WTC11 (cell line): ENCODE data around the gene ZDHHC24. TPM values are rescaled to one million over a fixed set of nuclear protein-coding genes. Genes with fewer than 3 reads are reported as not detected.

Experiments
- ARID4B ChIP-seq: sonication (generic); formaldehyde crosslinking; IDR thresholded peaks from 2 replicates; pipeline ENCODE4 v1.8.0; 2023; ENCODE audit warnings: missing genetic modification reagents, mild to moderate bottlenecking, borderline replicate concordance
- CBFB ChIP-seq: sonication (generic); formaldehyde crosslinking; IDR thresholded peaks from 2 replicates; pipeline ENCODE4 v1.8.1; 2022; ENCODE audit warnings: mild to moderate bottlenecking, low read depth, missing genetic modification reagents
- CREM ChIP-seq: sonication (generic); formaldehyde crosslinking; IDR thresholded peaks from 2 replicates; pipeline ENCODE4 v1.8.1; 2022; ENCODE audit warnings: mild to moderate bottlenecking, missing genetic modification reagents, moderate library complexity
- CTCF ChIP-seq: fragments of 200-600 bp; IDR thresholded peaks from 2 replicates; pipeline ENCODE4 v1.8.0; 2022; ENCODE audit warnings: antibody characterized with exemption
- E2F5 ChIP-seq: sonication (generic); formaldehyde crosslinking; IDR thresholded peaks from 2 replicates; pipeline ENCODE4 v1.8.1; 2022; ENCODE audit warnings: mild to moderate bottlenecking, moderate library complexity, missing genetic modification reagents
- ELF4 ChIP-seq: sonication (generic); formaldehyde crosslinking; IDR thresholded peaks from 2 replicates; pipeline ENCODE4 v1.8.1; 2022; ENCODE audit warnings: low read depth, mild to moderate bottlenecking, moderate library complexity, missing genetic modification reagents
- EMX1 ChIP-seq: fragments of 250-450 bp; sonication (Bioruptor Pico); IDR thresholded peaks from 2 replicates; pipeline ENCODE4 v1.8.0; 2021; ENCODE audit warnings: mild to moderate bottlenecking
- ERG ChIP-seq: fragments of 250-450 bp; sonication (Bioruptor Pico); IDR thresholded peaks from 2 replicates; pipeline ENCODE4 v1.8.0; 2021; ENCODE audit warnings: mild to moderate bottlenecking
- GTF2I ChIP-seq: fragments of 250-450 bp; sonication (Bioruptor Pico); conservative IDR thresholded peaks from 2 replicates; pipeline ENCODE4 v1.4.0; 2021; ENCODE audit warnings: mild to moderate bottlenecking
- IRF1 ChIP-seq: sonication (generic); formaldehyde crosslinking; IDR thresholded peaks from 2 replicates; pipeline ENCODE4 v1.8.0; 2023; ENCODE audit warnings: missing genetic modification reagents
- IRF2 ChIP-seq: sonication (generic); formaldehyde crosslinking; IDR thresholded peaks from 2 replicates; pipeline ENCODE4 v1.8.0; 2022; ENCODE audit warnings: low read depth, missing genetic modification reagents, borderline replicate concordance
- KAT7 ChIP-seq: sonication (generic); formaldehyde crosslinking; IDR thresholded peaks from 2 replicates; pipeline ENCODE4 v1.8.1; 2023; ENCODE audit warnings: missing genetic modification reagents, mild to moderate bottlenecking, borderline replicate concordance
- NR2C2 ChIP-seq: sonication (generic); formaldehyde crosslinking; IDR thresholded peaks from 2 replicates; pipeline ENCODE4 v1.8.0; 2022; ENCODE audit warnings: mild to moderate bottlenecking, missing genetic modification reagents
- NR3C1 ChIP-seq: sonication (generic); formaldehyde crosslinking; conservative IDR thresholded peaks from 2 replicates; pipeline ENCODE4 v1.8.1; 2023; ENCODE audit warnings: low read depth, mild to moderate bottlenecking, missing genetic modification reagents
- PRDM15 ChIP-seq: sonication (generic); formaldehyde crosslinking; IDR thresholded peaks from 2 replicates; pipeline ENCODE4 v1.8.0; 2022; ENCODE audit warnings: missing genetic modification reagents
- SOX15 ChIP-seq: fragments of 250-450 bp; sonication (Bioruptor Pico); IDR thresholded peaks from 2 replicates; pipeline ENCODE4 v1.9.0; 2021; ENCODE audit warnings: mild to moderate bottlenecking
- TEAD4 ChIP-seq: sonication (generic); formaldehyde crosslinking; IDR thresholded peaks from 2 replicates; pipeline ENCODE4 v1.8.0; 2022; ENCODE audit warnings: mild to moderate bottlenecking, missing genetic modification reagents
- USF1 ChIP-seq: sonication (generic); formaldehyde crosslinking; IDR thresholded peaks from 2 replicates; pipeline ENCODE4 v1.8.0; 2022; ENCODE audit warnings: mild to moderate bottlenecking, missing genetic modification reagents
- ZBTB43 ChIP-seq: sonication (generic); formaldehyde crosslinking; IDR thresholded peaks from 2 replicates; pipeline ENCODE4 v1.8.1; 2023; ENCODE audit warnings: mild to moderate bottlenecking, missing genetic modification reagents
- ZNF281 ChIP-seq: sonication (generic); formaldehyde crosslinking; IDR thresholded peaks from 2 replicates; pipeline ENCODE4 v1.8.0; 2023; ENCODE audit warnings: mild to moderate bottlenecking, missing genetic modification reagents
- ZNF396 ChIP-seq: fragments of 250-450 bp; sonication (Bioruptor Pico); IDR thresholded peaks from 2 replicates; pipeline ENCODE4 v1.8.0; 2021; ENCODE audit warnings: mild to moderate bottlenecking, moderate library complexity, borderline replicate concordance
- total RNA-seq: library from RNA; stranded (reverse); gene quantifications from 3 replicates; pipeline ENCODE4 v1.2.3, GENCODE V29; 2021

Gene ZDHHC24
- total RNA-seq, 1 experiment from 2014 or later, result 14.8 TPM

GRCh38 chr11:66546368-66546965 lies 619 bp upstream of the ZDHHC24 start, which contains the start of gene ACTN3 (continued):
- TF ChIP-seq ZNF396 (CRISPR knock-in tag), result peak; percentile 85; the same call in 1 of the 2 replicates
- no peak for TF ChIP-seq ARID4B (CRISPR knock-in tag)
- TF ChIP-seq ZBTB43 (CRISPR knock-in tag), result no peak
- peak; percentile 100 for TF ChIP-seq GTF2I (CRISPR knock-in tag)
- TF ChIP-seq ELF4 (CRISPR knock-in tag), result no peak
- no peak for TF ChIP-seq E2F5 (CRISPR knock-in tag)
- no peak for TF ChIP-seq CBFB (CRISPR knock-in tag)
- TF ChIP-seq CREM (CRISPR knock-in tag), result no peak
- TF ChIP-seq SOX15 (CRISPR knock-in tag), result no peak
- TF ChIP-seq TEAD4 (CRISPR knock-in tag), result no peak
- TF ChIP-seq IRF2 (CRISPR knock-in tag), result no peak
- TF ChIP-seq ERG (CRISPR knock-in tag), result peak; percentile 81; the same call in 1 of the 2 replicates
- TF ChIP-seq KAT7 (CRISPR knock-in tag), result no peak
- TF ChIP-seq NR2C2 (CRISPR knock-in tag), result no peak
- TF ChIP-seq IRF1 (CRISPR knock-in tag), result no peak
- 0 out of 2 replicates have a peak, but pooled peaks have one; percentile 8 for TF ChIP-seq PRDM15 (CRISPR knock-in tag)
- TF ChIP-seq CTCF, result no peak
- no peak for TF ChIP-seq USF1
- TF ChIP-seq ZNF281 (CRISPR knock-in tag), result no peak
- TF ChIP-seq NR3C1 (CRISPR knock-in tag), result no peak
- TF ChIP-seq EMX1, result peak; percentile 65; the same call in 1 of the 2 replicates
